GM04503 (cell line): Measurements from ENCODE around the gene MYL7.
"Not testable (repeated sequence)": the region's sequence is repeated elsewhere in the genome, so short reads cannot be mapped to it uniquely, and the experiment has no call there.

Experiments
- DNase-seq: peaks from one replicate; pipeline ENCODE4 v3.0.0-alpha.2; 2012; ENCODE audit warnings: low read depth

The MYL7 gene

DNA sequence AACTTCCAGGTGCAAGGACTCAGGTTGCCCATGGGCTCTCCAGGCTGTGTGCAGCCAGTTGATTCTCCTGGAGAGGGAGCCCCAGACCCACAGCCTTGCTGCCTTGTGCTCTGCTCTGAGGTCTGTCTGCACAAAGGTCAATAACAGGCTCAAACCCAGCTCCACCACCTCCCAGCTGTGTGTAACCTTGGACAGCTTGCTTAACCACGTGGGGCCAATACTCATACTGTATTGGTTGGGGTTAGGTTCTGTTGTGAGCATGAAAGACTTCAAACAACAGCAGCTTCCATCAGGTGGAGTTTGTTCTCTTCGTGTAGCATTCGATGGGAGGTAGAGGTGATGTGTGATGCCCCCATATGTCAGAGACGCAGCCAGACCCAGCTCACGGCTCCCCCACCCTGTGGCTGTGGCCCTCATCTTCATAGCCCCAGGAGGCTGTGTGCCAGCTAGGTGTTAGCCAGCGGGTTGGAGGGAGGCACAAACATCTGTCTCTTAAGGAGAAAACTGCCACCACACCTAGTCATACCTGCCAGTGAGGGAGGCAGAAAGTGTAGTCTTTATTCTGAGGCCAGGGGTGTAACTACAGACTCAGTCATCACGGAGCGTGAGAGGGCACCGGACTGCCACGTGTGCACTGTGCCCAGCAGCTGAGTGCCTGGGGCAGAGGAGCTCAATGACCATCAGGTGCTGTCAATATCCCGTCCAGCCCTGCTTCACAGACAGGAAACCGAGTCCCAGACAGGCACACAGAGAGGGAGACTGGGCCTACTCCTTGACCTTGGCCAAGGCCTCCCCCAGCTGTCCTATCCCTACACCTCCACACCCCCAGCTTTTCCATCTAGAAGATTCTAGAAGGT is 9.7 kb downstream of the MYL7 start:
- DNase-seq = no peak

DNA sequence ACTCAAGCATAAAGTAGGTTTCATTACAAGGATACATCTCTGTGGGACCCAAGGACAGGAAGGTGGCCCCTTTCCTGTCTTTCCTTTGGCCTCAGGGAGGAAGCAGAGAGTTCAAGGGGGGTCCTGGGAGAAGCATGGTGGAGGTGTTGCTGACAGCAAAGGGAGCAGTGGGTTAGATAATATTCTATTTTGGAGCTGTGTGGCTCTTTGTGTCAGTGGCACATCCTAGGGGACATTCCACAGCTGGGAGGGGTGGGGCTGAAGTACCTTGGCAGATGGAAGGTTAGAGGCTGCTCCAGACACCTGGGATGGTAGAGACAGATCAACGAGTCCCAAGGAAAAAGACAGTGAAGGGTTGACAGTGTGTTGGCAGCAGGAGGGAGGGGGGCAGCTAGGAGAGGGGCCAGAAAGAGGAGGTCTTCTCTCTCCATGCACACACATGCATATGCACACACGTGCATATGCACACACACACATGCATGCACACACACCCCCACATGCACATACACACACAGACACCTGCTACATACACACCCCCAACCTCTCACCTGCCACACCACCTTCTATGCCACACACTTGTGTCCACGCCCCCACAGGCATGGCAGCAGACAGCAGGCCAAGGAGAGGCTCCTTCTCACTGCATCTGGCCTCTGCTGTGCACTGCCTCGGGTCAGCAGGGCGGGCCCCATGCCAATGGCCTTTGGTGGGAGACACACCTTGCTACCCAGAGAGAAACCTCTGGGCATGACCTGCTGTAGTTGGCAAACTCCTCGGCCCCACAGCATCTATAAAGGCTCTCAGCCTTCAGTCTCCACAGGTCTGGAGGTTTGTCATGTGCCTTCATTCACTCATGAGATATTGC is 12.2 kb downstream of the MYL7 start:
- no peak for DNase-seq

DNA sequence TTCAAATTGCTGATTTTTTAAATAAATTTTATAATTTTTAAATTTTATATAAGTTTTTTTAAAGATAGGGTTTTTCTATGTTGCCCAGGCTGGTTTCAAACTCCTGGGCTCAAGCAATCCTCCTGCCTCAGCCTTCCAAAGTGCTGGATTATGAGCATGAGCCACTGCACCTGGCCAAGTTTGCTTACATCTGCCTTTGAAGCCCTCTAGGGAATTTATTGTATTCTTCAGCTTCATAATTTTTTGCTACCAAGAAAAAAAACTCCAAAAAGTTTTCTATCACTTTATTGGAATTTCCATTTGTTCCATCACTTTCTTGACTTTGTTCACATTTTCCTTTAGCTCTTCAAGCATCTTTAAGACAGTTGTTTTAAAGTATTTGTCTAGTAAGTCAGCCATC is 14.0 kb downstream of the MYL7 start:
- no peak for DNase-seq

DNA sequence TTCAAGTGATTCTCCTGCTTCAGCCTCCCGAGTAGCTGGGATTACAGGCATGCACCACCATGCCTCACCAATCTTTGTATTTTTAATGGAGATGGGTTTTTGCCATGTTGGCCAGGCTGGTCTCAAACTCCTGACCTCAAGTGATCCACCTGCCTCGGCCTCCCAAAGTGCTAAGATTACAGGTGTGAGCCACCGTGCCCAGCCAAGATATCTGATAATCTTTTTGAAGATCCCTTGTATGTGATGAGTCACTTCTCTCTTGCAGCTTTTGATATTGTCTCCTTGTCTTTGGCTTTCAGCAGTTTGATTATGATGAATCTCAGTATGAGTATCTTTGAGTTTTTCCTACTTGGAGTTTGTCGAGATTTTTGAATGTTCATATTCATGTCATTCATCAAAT is 14.6 kb downstream of the MYL7 start:
- not testable (repeated sequence) for DNase-seq

DNA sequence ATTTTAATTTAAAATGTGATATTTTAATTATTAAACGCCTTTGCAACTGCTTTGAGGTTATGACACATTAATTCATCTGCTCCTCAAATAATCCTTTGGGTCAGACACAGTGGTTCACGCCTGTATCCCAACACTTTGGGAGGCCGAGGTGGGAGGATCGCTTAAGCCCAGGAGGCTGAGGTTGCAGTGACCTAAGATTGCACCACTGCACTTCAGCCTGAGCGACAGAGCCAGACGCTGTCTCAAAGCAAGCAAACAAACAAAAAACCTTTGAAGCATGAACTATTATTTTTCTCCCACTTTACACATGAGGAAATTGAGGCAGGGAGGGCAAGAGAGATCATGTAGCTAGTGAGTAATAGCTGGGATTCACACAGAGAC is 16.3 kb downstream of the MYL7 start:
- no peak for DNase-seq

DNA sequence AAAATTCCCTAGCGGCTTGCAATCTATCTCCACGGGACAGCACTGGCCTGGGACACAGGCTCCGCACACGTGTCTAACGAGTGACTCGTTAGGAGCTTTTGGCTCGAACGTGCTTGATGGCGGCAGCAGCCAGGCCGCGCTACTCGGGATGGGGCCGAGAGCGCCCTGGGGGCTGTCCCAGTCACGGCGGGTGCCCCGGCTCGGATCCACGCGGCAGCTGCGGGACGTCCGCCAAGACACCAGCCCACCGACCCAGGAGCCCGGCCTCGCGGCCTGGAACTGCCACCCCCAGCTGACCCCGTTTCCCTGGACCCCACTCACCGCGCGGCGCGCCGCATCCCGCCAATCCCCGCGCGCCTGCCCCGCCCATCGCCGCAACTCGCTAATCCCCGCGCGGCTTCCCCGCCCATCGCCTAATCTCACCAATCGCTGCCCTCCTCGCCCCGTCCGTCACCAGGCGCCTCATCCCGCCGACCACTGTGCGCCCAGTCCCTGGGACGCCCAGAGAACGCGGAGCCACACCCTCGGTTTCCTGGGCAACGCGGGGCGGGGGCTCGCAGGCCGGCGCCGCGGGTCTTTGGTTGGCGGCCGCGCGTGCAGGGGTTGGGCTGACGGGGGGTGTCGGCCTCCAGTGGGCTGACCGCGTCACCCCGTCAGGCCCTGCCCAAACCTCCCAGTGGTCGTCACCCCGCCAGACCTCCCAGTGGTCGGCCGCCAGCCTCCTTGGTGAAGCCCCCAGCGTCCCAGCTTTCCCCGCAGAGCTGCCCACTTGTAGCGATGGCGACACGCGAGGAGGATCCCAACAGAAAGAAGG is 17.7 kb downstream of the MYL7 start, which contains the start of gene POLD2:
Gene POLD2, minus strand, starts transcription at position 359 of the 814 bp plus-strand sequence. CDS start 1,495 bp downstream, outside the sequence.
- peak; percentile 75 for DNase-seq

DNA sequence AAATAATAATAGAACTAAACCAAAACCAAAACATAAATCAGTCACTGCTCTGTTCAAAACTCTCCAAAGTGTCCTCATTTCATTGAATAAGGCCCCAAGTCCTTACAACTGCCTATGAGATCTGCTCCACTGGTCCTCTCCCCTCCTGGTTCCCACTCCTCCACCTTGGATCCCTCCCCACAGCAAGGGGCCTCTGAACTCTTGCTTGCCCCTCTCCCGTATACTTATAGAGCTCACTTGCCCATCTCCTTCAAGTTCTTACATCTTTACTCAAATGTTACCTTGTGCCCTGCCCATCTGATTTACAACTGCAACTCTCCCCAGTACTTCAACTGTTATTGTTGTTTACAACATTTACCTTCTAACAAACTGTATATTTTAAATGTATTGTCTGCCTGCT is 18.6 kb downstream of the MYL7 start:
- no peak for DNase-seq

DNA sequence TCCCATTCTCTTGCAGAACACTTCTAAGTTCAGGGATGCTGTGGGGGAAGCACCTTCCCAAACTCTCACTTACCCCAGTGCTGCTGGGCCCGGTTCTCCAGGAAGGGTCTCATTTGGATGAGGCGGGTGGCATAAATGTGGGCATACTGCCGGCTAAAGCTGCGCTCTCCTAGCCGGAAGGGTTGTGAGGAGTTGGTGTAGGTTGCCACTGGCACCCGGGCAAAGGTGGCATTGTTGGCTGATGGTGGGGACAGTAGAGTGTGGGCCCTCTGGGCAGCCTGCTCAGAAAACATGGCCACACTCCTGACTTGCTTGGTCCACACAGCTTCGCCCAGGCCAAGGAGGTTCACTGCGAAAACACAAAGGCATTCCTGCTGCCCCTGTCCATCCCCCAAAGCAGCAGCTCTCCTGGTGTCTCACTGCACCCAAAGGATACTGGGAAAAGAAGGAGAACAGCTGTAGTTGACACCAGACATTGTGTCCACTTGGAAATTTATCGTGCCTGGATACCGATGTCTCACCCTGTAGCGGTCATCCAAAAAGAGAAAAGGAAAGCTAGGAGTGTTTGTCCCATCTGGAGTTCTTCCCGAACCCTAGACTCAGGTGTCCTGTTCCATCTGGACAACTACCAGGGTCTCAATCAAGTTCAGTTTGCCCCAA is 19.2 kb downstream of the MYL7 start:
- DNase-seq = no peak

DNA sequence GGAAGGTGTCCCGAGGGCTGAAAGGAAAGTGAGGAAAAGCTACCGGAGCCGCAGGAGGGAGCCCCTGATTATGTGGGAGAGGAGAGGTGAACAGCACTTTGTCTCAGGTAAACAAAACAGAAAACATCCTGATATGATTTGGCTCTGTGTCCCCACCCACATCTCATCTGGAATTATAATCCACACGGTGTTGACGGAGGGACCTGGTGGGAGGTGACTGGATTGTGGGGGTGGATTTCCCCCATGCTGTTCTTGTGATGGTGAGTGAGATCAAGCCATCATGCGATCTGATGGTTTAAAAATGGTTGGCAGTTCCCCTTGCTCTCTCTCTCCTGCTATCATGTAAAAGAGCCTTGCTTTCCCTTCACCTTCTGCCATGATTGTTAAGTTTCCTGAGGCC is 20.7 kb downstream of the MYL7 start:
- no peak for DNase-seq

DNA sequence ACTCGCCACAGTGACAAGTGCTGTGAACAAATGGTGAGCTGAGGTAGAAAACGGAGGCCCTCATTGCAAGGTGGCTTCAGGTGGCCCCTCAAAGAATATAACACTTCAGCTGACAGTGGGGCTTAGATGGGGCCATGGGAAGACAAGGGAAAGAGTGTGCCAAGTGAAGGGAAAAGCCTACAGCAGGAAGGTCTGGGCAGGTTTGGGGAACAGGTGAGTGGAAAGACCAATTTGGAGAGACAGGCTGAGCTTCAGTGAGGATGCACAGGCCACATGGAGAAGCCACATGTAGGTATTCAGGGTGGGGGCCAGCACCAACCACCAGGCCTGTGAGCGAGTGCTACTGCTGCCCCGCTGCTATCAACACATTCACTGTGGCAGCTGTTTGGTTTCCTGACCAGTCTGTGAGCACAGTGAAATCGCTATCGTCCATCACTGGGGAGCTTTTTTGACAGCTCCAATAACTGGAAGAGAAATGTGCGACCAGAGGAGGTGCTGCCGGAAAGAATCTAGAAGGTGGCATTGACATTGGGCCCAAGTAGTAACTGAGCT is 21.2 kb downstream of the MYL7 start:
- DNase-seq = no peak

DNA sequence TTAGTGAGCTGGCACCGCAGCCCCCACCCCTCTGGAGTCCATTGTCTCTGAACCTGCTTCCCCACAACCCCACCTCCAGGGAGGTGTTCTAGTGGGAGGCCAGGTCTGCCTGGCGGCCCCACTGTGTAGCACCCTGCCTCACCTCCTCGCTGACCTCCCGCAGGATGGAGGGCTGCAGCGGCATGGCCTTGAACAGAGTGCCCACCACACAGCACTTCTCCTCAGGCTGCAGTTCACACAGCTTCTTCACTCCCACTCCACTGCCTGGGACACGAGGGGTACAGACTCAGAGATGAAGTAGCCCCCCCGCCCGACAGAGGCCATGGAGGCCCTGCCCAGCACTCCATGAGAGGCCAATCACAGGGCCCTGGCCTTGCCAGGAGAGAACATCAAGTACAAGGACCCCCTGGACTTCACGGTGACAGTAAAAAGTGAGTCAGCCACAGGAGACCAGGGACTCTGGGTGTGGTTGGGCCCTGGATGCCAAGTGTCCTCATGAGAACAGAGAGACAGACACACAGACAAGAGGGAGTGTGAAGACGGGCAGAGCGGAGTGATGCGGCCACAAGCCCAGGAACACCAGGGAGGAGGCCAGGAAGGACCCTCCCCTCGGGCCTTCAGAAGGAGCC is 23.2 kb downstream of the MYL7 start:
- DNase-seq = no peak

DNA sequence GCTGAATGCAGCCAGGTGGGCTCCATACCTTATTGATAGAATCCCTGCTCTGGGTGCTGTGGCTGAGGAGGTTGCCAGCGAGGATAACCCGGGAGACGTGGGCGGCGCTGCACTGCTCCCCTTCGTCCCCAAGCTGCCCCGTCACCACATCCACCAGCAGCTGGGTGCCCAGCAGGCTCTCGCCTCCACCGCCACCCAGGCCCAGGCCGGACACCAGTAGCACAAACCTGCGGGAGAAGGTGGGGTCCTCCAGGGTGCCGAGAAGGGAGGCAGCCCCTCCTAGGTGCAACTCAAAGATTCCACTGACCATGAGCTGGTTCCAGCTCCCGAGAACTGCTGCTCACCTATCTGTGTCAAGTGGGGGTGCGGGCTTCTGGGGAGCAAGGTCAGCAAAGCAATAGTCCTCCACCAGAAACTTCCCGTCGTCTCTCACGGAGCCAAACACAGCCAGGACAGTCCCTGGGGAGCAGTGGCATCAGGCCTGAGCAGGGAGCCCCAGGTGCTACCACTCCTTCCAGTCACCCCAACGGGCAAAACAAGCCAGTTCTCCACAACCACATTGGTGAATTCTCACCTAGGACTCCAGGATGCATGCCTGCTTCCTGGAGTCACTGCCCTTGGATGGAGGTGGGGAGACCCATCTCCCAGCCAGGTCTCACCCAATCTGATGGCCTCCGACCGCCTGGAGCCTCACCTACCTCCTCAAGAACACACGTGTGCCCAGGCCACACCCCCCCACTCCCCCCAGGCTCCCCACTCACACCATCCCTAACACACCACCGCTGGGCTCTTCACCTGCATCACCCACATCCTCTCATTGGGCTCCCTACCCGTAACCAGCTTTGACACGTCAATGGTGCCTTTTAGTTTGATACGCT is 24.1 kb downstream of the MYL7 start:
- no peak for DNase-seq

DNA sequence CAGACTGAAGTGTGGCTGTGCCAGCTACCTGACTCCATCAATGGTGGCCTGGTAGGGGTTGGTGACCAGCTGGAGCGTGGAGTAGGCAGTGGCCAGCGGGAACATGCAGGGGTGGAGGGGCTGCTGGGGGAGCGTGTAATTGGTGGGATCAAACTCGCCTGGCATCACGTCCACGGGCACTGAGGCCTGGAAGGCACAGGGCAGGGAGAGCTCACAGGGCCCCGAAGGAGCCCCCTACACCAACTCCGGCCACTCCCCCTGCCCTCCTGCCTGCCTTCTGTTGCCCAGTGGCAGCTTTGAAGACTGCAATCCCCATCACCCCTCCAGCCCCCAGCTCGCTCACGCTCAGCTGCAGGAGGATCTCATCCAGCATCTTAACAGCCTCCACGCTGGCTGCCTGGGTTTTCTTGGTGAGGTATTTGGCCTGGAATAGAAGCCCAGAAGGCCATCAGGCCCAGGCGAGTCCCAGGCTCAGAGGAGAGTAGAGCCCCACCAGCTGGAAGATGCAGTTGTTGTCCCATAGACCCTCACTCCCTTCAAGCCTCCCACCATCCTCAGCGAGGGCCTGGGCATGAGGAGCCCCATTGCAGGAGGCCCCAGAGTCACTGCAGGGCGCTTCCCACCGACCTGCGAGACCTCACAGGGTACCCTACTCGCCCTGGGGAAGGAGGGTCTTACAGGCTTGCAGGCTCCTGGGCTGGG is 24.9 kb downstream of the MYL7 start:
- no peak for DNase-seq

DNA sequence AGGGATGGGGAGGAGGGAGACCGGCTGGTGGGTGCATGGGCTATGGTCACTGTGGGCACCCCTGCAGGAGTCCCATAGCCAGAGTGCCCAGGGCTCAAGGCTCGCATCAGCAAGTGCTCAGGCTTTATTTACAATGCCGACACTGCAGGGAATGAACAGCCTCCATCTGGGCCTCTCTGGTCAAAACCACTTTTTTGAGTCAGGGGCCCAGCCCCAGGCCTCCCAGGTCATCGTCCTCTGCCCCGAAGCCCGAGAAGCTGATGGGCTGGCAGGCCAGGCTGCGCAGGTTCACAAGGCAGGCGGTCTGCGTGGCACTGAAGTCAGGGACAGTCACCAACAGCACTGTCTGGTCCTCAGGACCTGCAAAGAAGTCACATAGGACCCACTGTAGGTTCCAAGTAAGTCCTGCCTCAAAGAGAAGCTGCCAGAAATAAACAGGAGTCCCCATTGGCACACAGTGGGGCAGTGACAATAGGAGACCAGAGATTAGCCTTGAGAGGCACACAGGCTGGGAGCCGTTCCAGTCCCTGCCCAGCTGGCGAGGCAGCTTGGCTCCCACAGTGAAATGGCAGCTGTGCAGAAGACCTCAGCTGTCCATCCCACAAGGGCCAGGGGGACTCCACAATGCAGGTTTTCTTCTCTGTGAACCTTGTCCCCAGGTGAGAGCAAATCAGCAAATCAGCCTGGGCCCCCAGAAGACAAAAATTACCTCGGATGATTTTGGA is 26.4 kb downstream of the MYL7 start:
- no peak for DNase-seq

DNA sequence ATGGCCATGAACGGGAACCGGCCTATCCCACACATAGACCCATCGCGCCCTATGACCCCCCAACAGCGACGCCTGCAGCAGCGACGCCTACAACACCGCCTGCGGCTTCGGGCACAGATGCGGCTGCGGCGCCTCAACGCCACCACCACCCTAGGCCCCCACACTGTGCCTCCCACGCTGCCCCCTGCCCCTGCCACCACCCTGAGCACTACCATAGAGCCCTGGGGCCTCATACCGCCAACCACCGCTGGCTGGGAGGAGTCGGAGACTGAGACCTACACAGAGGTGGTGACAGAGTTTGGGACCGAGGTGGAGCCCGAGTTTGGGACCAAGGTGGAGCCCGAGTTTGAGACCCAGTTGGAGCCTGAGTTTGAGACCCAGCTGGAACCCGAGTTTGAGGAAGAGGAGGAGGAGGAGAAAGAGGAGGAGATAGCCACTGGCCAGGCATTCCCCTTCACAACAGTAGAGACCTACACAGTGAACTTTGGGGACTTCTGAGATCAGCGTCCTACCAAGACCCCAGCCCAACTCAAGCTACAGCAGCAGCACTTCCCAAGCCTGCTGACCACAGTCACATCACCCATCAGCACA is 27.3 kb downstream of the MYL7 start:
- DNase-seq = no peak

DNA sequence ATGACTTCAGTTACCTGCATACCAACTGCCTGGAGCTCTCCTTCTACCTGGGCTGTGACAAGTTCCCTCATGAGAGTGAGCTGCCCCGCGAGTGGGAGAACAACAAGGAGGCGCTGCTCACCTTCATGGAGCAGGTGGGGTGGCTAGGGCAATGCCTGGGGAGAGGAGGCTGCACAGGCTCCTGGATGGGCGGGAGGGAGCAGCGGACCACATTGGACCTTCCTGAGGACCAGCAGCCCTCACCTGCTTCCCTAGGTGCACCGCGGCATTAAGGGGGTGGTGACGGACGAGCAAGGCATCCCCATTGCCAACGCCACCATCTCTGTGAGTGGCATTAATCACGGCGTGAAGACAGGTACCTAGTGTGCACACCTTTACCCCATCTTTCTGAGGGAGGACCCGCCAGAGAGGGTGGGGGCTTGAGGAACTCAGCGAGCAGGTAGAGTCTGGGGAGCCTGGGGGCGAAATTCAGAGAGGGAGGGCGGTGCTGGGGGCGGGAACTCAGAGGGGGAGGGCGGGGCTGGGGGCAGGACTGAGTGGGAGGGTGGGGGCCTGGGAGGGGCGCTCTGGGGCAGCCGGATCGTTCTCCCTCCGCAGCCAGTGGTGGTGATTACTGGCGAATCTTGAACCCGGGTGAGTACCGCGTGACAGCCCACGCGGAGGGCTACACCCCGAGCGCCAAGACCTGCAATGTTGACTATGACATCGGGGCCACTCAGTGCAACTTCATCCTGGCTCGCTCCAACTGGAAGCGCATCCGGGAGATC is 28.0 kb downstream of the MYL7 start:
- no peak for DNase-seq

DNA sequence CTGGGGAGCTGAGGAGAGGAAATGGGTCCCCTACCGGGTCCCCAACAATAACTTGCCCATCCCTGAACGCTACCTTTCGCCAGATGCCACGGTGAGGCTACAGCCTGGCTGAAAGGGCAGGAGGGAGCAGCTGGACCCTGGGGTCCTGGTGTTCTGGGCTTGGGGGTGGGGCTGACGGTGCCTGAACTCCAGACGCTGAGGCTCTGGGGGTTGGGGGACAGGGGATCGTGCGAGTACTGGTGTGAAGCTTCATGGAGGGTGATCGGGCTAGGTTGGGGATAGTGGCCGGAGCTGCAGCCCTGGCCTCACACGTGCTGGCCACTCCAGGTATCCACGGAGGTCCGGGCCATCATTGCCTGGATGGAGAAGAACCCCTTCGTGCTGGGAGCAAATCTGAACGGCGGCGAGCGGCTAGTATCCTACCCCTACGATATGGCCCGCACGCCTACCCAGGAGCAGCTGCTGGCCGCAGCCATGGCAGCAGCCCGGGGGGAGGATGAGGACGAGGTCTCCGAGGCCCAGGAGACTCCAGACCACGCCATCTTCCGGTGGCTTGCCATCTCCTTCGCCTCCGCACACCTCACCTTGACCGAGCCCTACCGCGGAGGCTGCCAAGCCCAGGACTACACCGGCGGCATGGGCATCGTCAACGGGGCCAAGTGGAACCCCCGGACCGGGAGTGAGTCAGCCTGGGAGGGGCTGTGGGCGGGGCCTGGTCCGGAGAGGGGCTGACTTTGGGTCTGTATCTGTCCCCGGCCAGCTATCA is 28.7 kb downstream of the MYL7 start:
- no peak for DNase-seq
